Kidney (tissue), 14 donors: Measurements from ENCODE around the gene DNAJC16. TPM values are rescaled to one million over a fixed set of nuclear protein-coding genes. Genes with fewer than 3 reads are reported as not detected.

Experiments used
- DNase-seq, 5 donors: peaks; one replicate each; pipeline ENCODE4 v3.0.0-alpha.2; 2013 to 2020
- FAIRE-seq: peaks from 2 replicates; lab custom pipeline; 2012; peaks lifted over from hg19 to GRCh38; lab: Jason Lieb, UNC
- H3K27ac ChIP-seq, 2 donors: one replicate each; pipeline ENCODE4 v1.7.0; 2013; ENCODE audit warnings: low read depth in 2 of 2, low read length in 2 of 2, inconsistent platforms in 1 of 2
- H3K27me3 ChIP-seq: one replicate; pipeline ENCODE4 v1.7.1; 2013; ENCODE audit warnings: low read length, inconsistent platforms; ENCODE audit not compliant: control insufficient read depth, insufficient read depth
- H3K36me3 ChIP-seq, 3 donors: one replicate each; pipeline versions ENCODE4 v1.7.0 to v1.7.1; 2013; ENCODE audit warnings: low read length in 3 of 3, control low read depth in 1 of 3, inconsistent platforms in 1 of 3; ENCODE audit not compliant: insufficient read depth in 3 of 3, control insufficient read depth in 2 of 3
- H3K4me1 ChIP-seq, 3 donors: one replicate each; pipeline versions ENCODE4 v1.7.0 to v1.7.1; 2013; ENCODE audit warnings: low read length in 3 of 3, inconsistent platforms in 1 of 3, low read depth in 1 of 3; ENCODE audit not compliant: control insufficient read depth in 2 of 3, insufficient read depth in 2 of 3
- H3K4me3 ChIP-seq, 3 donors: one replicate each; pipeline versions ENCODE4 v1.7.0 to v1.8.1; 2013; ENCODE audit warnings: low read length in 3 of 3, control low read depth in 1 of 3, inconsistent platforms in 1 of 3
- H3K9ac ChIP-seq, 3 donors: one replicate each; pipeline versions ENCODE4 v1.7.0 to v1.7.1; 2013; ENCODE audit warnings: low read length in 3 of 3, control low read depth in 1 of 3, inconsistent platforms in 1 of 3
- H3K9me3 ChIP-seq, 3 donors: one replicate each; pipeline versions ENCODE4 v1.7.0 to v1.7.1; 2013; ENCODE audit warnings: low read length in 3 of 3, control low read depth in 1 of 3, inconsistent platforms in 1 of 3; ENCODE audit not compliant: control insufficient read depth in 2 of 3, insufficient read depth in 1 of 3
- CTCF ChIP-seq: IDR thresholded peaks from 3 replicates; pipeline ENCODE4 v1.5.1; 2012; ENCODE audit warnings: mild to moderate bottlenecking, moderate library complexity, borderline replicate concordance; ENCODE audit not compliant: insufficient read depth; ENCODE audit errors: extremely low read depth
- intact Hi-C: fragments of 100-400 bp; cut with DNase I; formaldehyde crosslinking; loops from one replicate; pipeline ENCODE4 v1.11.1; 2022
- polyA plus RNA-seq: library from polyadenylated mRNA; stranded (reverse); fragments of 350-450 nt; fragmentation: Illumina TruSeq; extraction: RNeasy Lipid Tissue Mini Kit (QIAGEN cat#74804); gene quantifications from one replicate; pipeline ENCODE4 v1.2.3, GENCODE V29; 2014; ENCODE audit warnings: low read depth, low replicate concordance; ENCODE audit not compliant: insufficient read depth
- total RNA-seq: library from RNA; stranded (reverse); fragmentation: NEBNext Ultra II Directional; extraction: Animal tissue kit (Norgen Biotek cat#: 25700); gene quantifications from one replicate; pipeline ENCODE4 v1.2.1, GENCODE V29; 2021
- donor health status: control.
- donor health status: control.
- donor health status: control.
- donor health status: control.
- donor health status: control.
- donor health status: DM: yes; HTN: yes; CAD: no.
- donor health status: Normal renal cell carcinoma (clear cell type).

The DNAJC16 gene
- total and polyA plus RNA-seq, 2 donors from 2014 or later: 7.6 to 30.1 TPM

GRCh38 chr1:15507278-15507677 lies 19.4 kb upstream of the DNAJC16 start:
- no peak for TF ChIP-seq CTCF
- H3K4me3 ChIP-seq: no peak overlapping the region
- DNase-seq (no peak), FAIRE-seq (no peak)
- no peaks in the 10 kb centered on the region for H3K27me3 ChIP-seq
- peaks cover 0 to 20% (median 7%) of the 10 kb centered on the region in 3 donors for H3K36me3 ChIP-seq
- intact Hi-C loops: no loop called here
- no peak overlapping the region for H3K9ac ChIP-seq
- H3K9me3 ChIP-seq: no peaks in the 10 kb centered on the region
- no peaks in the 10 kb centered on the region for H3K4me1 ChIP-seq
- H3K27ac ChIP-seq: no peak overlapping the region

DNA sequence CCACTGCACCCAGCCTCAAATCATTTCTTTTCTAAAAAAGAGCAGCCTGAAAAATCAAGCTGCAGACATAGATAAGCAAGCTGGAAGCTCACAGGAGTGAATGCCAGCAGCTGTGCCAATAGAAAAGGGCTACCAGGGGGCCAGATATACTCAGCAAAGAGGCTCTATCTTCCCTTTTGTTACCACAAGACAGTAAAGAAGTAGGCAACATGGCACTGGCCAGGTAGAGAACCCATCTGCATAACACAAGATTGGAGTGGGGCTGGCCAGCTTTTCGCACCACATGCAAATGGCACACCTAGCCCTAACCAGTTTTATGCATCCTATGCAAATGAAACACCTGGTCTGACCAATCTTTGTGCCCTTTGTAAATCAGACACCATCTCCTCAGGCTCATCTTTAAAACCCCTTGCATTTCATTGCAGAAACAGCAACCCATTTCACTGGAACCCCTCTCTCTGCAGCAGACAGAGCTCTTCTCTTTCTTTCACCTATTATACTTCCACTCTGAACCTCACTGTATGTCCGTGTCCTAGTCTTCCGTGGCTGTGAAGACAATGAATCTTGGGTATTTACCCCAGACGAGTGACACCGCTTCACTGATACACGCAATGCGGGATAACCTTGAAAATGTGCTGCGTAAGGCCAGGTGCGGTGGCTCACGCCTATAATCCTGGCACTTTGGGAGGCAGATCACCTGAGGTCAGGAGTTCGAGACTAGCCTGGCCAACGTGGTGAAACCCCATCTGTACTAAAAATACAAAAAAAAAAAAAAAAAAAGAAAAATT lies 17.8 kb upstream of the DNAJC16 start:
- DNase-seq: no peak
- no peak overlapping the region for H3K9ac ChIP-seq
- no peak for FAIRE-seq
- no peak overlapping the region for H3K27ac ChIP-seq
- no peak for TF ChIP-seq CTCF
- H3K4me3 ChIP-seq: no peak overlapping the region
- H3K4me1 ChIP-seq: no peaks in the 10 kb centered on the region
- intact Hi-C loops: no loop called here
- no peaks in the 10 kb centered on the region for H3K27me3 ChIP-seq
- peaks cover 0 to 7% (median 3%) of the 10 kb centered on the region in 3 donors for H3K36me3 ChIP-seq
- no peaks in the 10 kb centered on the region for H3K9me3 ChIP-seq

GRCh38 chr1:15509586-15509985 lies 17.1 kb upstream of the DNAJC16 start:
- no peaks in the 10 kb centered on the region for H3K9me3 ChIP-seq
- H3K9ac ChIP-seq: no peak overlapping the region
- no peak overlapping the region for H3K4me3 ChIP-seq
- no peak for TF ChIP-seq CTCF
- H3K27me3 ChIP-seq: no peaks in the 10 kb centered on the region
- no peak for FAIRE-seq
- peaks cover 0 to 7% (median 3%) of the 10 kb centered on the region in 3 donors for H3K36me3 ChIP-seq
- H3K27ac ChIP-seq: no peak overlapping the region
- no peak for DNase-seq
- intact Hi-C loops: no loop called here
- no peaks in the 10 kb centered on the region for H3K4me1 ChIP-seq
